Activated naive CD4-positive, alpha-beta T cell treated with anti-CD3 and anti-CD28 coated beads, Interleukin-2, amount 50 U/mL, for 24 hours (primary cell): ENCODE measurements around the gene RGS17.

Source experiments
- H3K27ac Mint-ChIP-seq: one replicate; pipeline ENCODE4 v1.8.0; 2021; ENCODE audit warnings: mild to moderate bottlenecking, mixed read lengths
- H3K27me3 Mint-ChIP-seq: one replicate; pipeline ENCODE4 v1.8.0; 2021; ENCODE audit warnings: mixed read lengths
- H3K36me3 Mint-ChIP-seq: one replicate; pipeline ENCODE4 v1.8.0; 2021; ENCODE audit warnings: mixed read lengths
- H3K4me1 Mint-ChIP-seq: one replicate; pipeline ENCODE4 v1.8.0; 2021; ENCODE audit warnings: mixed read lengths
- H3K4me3 Mint-ChIP-seq: one replicate; pipeline ENCODE4 v1.8.0; 2021; ENCODE audit warnings: mild to moderate bottlenecking, mixed read lengths
- H3K9me3 Mint-ChIP-seq: one replicate; pipeline ENCODE4 v1.8.0; 2021; ENCODE audit warnings: mixed read lengths

RGS17 gene

DNA sequence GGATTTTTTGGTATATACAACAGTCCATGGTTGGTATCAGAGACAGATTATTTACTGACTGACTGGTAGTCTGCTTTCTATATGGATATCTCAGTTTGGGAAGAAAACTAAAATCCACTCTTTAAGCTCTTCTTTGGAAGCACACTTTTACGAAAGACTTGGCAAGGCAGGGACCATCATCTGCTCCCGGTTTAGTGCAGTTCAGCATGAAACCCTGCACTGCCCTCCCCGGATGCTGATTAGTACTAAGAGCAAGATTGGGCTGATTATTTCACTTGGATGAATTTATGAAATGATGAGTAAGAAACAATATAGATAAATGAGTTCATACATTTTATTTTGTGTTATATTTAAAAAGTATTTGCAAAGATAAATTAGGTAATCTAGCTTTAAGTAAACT lies 56.3 kb downstream of the RGS17 start:
- Mint-ChIP-seq H3K27me3 (peaks cover 4% of the 10 kb centered on the region), H3K36me3 (no peaks in the 10 kb centered on the region), H3K4me3 (no peak overlapping the region), H3K4me1 (no peaks in the 10 kb centered on the region), H3K27ac (no peak overlapping the region), H3K9me3 (no peaks in the 10 kb centered on the region)

GRCh38 chr6:153073841-153074240 lies 57.2 kb downstream of the RGS17 start:
- Mint-ChIP-seq H3K4me1 (no peaks in the 10 kb centered on the region), H3K9me3 (no peaks in the 10 kb centered on the region), H3K27ac (no peak overlapping the region), H3K27me3 (peaks cover 4% of the 10 kb centered on the region), H3K36me3 (no peaks in the 10 kb centered on the region), H3K4me3 (no peak overlapping the region)

DNA sequence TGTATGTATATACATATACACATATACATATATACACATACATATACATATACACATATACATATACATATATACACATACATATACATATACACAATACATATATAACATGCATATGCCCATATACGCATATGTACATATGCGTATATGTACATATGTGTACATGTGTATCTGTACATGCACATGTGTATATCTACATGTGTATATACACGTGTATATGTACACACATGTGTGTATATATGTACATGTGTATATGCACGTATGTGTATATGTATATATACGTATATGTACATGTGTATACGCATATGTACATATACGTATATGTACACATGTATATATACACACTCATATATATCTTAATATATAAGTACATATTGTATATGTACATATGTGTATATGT lies 60.3 kb downstream of the RGS17 start:
- H3K27me3 Mint-ChIP-seq, result peaks cover 9% of the 10 kb centered on the region
- peaks cover 1% of the 10 kb centered on the region for H3K36me3 Mint-ChIP-seq

DNA sequence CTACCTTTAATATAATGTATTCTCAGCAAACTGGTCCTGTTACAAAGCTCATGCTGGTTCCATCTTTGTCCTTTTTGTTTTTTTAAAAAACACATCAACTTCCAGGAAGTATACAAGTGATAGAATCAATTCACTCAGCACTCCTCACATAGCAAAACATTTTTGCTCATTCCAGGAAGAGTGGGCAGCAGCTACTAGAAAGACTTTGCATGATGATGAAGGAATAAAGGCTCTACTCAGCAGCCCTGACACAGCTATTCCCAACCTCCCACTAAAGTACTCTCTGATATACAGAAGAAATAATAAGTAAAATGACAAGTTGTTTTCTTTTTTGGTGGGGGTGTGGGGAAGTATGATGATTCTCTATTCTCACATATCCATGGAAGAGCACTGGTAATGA lies 61.2 kb downstream of the RGS17 start:
- H3K4me1 Mint-ChIP-seq, result no peaks in the 10 kb centered on the region
- no peak overlapping the region for H3K4me3 Mint-ChIP-seq
- no peak overlapping the region for H3K27ac Mint-ChIP-seq
- peaks cover 11% of the 10 kb centered on the region for H3K9me3 Mint-ChIP-seq
- H3K27me3 Mint-ChIP-seq, result peaks cover 10% of the 10 kb centered on the region
- H3K36me3 Mint-ChIP-seq, result peaks cover 1% of the 10 kb centered on the region

More for the DNA sequence above, 60.3 kb downstream of the RGS17 start:
- H3K27ac Mint-ChIP-seq, result no peak overlapping the region
- peaks cover 8% of the 10 kb centered on the region for H3K9me3 Mint-ChIP-seq
- no peaks in the 10 kb centered on the region for H3K4me1 Mint-ChIP-seq
- H3K4me3 Mint-ChIP-seq, result no peak overlapping the region

DNA sequence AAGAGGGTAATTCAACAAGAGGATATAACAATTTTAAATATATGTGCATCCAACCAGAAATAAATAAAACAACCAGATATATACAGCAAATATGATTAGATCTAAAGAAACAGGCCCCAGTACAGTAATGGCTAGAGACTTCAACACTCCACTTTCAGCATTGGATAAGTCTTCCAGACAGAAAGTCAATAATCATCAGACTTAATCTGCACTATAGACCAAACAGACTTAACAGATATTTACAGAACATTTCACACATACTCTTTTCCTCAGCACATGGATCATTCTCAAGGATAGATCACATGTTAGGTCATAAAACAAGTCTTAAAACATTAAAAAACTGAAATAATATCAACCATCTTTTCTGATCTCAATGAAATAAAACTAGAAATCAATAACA lies 65.9 kb downstream of the RGS17 start:
- Mint-ChIP-seq H3K27me3 (peaks cover 22% of the 10 kb centered on the region), H3K4me3 (no peak overlapping the region), H3K36me3 (peaks cover 2% of the 10 kb centered on the region), H3K9me3 (peaks cover 23% of the 10 kb centered on the region), H3K4me1 (no peaks in the 10 kb centered on the region), H3K27ac (no peak overlapping the region)

DNA sequence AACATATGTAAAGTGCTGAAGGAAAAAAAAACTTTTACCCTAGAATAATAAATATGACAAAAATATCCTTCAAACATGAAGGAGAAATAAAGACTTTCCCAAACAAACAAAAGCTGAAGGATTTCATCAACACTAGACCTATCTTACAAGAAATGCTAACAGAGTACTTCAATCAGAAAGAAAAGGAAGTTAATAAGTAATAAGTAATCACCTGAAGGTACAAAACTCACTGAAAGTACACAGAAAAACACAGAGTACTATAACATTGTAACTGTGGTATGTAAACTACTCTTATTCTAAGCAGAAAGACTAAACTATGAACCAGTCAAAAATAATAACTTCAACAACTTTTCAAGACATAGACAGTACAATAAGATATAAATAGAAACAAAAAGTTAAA lies 67.1 kb downstream of the RGS17 start:
- peaks cover 22% of the 10 kb centered on the region for H3K27me3 Mint-ChIP-seq
- H3K4me1 Mint-ChIP-seq, result no peaks in the 10 kb centered on the region
- peaks cover 2% of the 10 kb centered on the region for H3K36me3 Mint-ChIP-seq

DNA sequence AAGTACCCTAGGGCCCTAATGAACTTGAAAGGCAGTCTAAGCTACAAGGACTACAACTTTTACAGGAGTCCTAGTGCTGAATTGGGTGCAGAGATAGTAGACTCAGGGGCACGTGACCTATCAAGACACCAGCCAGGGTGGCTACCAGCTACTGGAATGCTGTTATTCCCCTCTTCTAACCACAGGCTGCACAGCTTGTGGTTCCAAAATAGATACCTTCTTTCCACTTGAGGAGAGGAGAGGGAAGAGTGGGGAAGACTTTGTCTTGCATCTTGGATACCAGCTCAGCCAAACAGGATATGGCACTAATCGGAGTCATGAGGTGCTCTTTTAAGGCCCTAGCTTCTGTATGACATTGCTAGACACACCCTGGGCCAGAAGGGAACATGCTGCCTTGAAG lies 68.6 kb downstream of the RGS17 start:
- Mint-ChIP-seq H3K9me3 (peaks cover 23% of the 10 kb centered on the region), H3K4me3 (no peak overlapping the region), H3K36me3 (peaks cover 1% of the 10 kb centered on the region), H3K4me1 (no peaks in the 10 kb centered on the region), H3K27ac (no peak overlapping the region), H3K27me3 (peaks cover 22% of the 10 kb centered on the region)

More for the DNA sequence above, 67.1 kb downstream of the RGS17 start:
- H3K9me3 Mint-ChIP-seq, result peaks cover 23% of the 10 kb centered on the region
- H3K27ac Mint-ChIP-seq, result peak overlapping the region; percentile 13
- H3K4me3 Mint-ChIP-seq, result no peak overlapping the region

- Mint-ChIP-seq H3K4me3 (no peak overlapping the region), H3K4me1 (no peaks in the 10 kb centered on the region), H3K9me3 (peaks cover 11% of the 10 kb centered on the region), H3K36me3 (peaks cover 1% of the 10 kb centered on the region), H3K27ac (no peak overlapping the region), H3K27me3 (peaks cover 20% of the 10 kb centered on the region)
Observed at GRCh38 chr6:153059757-153060156, 71.3 kb downstream of the RGS17 start.

DNA sequence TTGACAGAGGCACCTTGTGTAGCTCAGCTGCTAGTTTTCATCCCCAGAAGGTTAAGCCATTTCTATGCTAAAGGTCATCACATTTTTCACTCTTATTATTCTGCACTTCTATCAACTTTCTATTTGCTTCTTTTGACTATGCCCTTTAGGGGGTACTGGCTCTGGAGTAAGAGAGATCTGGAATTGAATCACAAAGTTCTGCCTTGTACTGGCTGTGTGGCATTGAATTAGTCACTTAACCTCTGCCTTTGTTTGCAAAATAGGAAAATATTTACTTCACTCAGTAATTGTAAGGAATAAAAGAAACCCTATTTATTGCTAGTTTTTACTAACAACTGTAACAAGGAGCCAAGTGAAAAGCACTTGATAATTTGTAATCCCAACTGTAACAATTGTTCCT lies 71.8 kb downstream of the RGS17 start:
- Mint-ChIP-seq H3K4me1 (no peaks in the 10 kb centered on the region), H3K27ac (no peak overlapping the region), H3K9me3 (peaks cover 11% of the 10 kb centered on the region), H3K4me3 (no peak overlapping the region), H3K36me3 (peaks cover 1% of the 10 kb centered on the region), H3K27me3 (peaks cover 23% of the 10 kb centered on the region)

- H3K9me3 Mint-ChIP-seq, result peaks cover 9% of the 10 kb centered on the region
- H3K4me3 Mint-ChIP-seq, result no peak overlapping the region
- H3K27me3 Mint-ChIP-seq, result peaks cover 21% of the 10 kb centered on the region
- no peaks in the 10 kb centered on the region for H3K4me1 Mint-ChIP-seq
- peaks cover 1% of the 10 kb centered on the region for H3K36me3 Mint-ChIP-seq
- no peak overlapping the region for H3K27ac Mint-ChIP-seq
Observed at GRCh38 chr6:153058909-153059308, 72.2 kb downstream of the RGS17 start.

- no peaks in the 10 kb centered on the region for H3K4me1 Mint-ChIP-seq
- H3K27ac Mint-ChIP-seq, result no peak overlapping the region
- peaks cover 15% of the 10 kb centered on the region for H3K27me3 Mint-ChIP-seq
- peaks cover 1% of the 10 kb centered on the region for H3K36me3 Mint-ChIP-seq
- H3K9me3 Mint-ChIP-seq, result peaks cover 3% of the 10 kb centered on the region
- no peak overlapping the region for H3K4me3 Mint-ChIP-seq
Observed at GRCh38 chr6:153058291-153058690, 72.8 kb downstream of the RGS17 start.

GRCh38 chr6:153056308-153056707 lies 74.8 kb downstream of the RGS17 start:
- Mint-ChIP-seq H3K4me3 (no peak overlapping the region), H3K9me3 (peaks cover 4% of the 10 kb centered on the region)

GRCh38 chr6:153051801-153052200 lies 79.3 kb downstream of the RGS17 start:
- H3K27me3 Mint-ChIP-seq, result peaks cover 10% of the 10 kb centered on the region
- peaks cover 17% of the 10 kb centered on the region for H3K9me3 Mint-ChIP-seq
- no peaks in the 10 kb centered on the region for H3K4me1 Mint-ChIP-seq
- H3K27ac Mint-ChIP-seq, result no peak overlapping the region
- H3K4me3 Mint-ChIP-seq, result no peak overlapping the region
- H3K36me3 Mint-ChIP-seq, result no peaks in the 10 kb centered on the region

More at GRCh38 chr6:153056308-153056707, 74.8 kb downstream of the RGS17 start:
- Mint-ChIP-seq H3K27ac (no peak overlapping the region), H3K4me1 (no peaks in the 10 kb centered on the region), H3K27me3 (peaks cover 16% of the 10 kb centered on the region), H3K36me3 (no peaks in the 10 kb centered on the region)

GRCh38 chr6:153048631-153049030 lies 82.5 kb downstream of the RGS17 start:
- Mint-ChIP-seq H3K9me3 (peaks cover 17% of the 10 kb centered on the region), H3K27ac (no peak overlapping the region), H3K4me1 (no peaks in the 10 kb centered on the region), H3K36me3 (no peaks in the 10 kb centered on the region), H3K4me3 (no peak overlapping the region), H3K27me3 (peaks cover 5% of the 10 kb centered on the region)

- Mint-ChIP-seq H3K4me3 (no peak overlapping the region), H3K27me3 (peaks cover 5% of the 10 kb centered on the region), H3K36me3 (no peaks in the 10 kb centered on the region), H3K9me3 (peaks cover 17% of the 10 kb centered on the region), H3K27ac (no peak overlapping the region), H3K4me1 (no peaks in the 10 kb centered on the region)
Observed at GRCh38 chr6:153047386-153047785, 83.7 kb downstream of the RGS17 start.

GRCh38 chr6:153045271-153045670 lies 85.8 kb downstream of the RGS17 start:
- no peak overlapping the region for H3K4me3 Mint-ChIP-seq
- H3K27me3 Mint-ChIP-seq, result no peaks in the 10 kb centered on the region
- H3K4me1 Mint-ChIP-seq, result no peaks in the 10 kb centered on the region
- H3K36me3 Mint-ChIP-seq, result no peaks in the 10 kb centered on the region
- H3K9me3 Mint-ChIP-seq, result peaks cover 8% of the 10 kb centered on the region
- H3K27ac Mint-ChIP-seq, result no peak overlapping the region

- peaks cover 8% of the 10 kb centered on the region for H3K9me3 Mint-ChIP-seq
- no peak overlapping the region for H3K4me3 Mint-ChIP-seq
- H3K27ac Mint-ChIP-seq, result no peak overlapping the region
- H3K27me3 Mint-ChIP-seq, result no peaks in the 10 kb centered on the region
- H3K36me3 Mint-ChIP-seq, result no peaks in the 10 kb centered on the region
- no peaks in the 10 kb centered on the region for H3K4me1 Mint-ChIP-seq
Observed at GRCh38 chr6:153044295-153044694, 86.8 kb downstream of the RGS17 start.
